IMR-90 (cell line): ENCODE measurements around the gene BCAS3.

Experiments used
- BHLHE40 ChIP-seq: fragments of 150-350 bp; IDR thresholded peaks from 2 replicates; pipeline ENCODE4 v1.6.1; 2016; ENCODE audit warnings: mild to moderate bottlenecking, low read depth, low read length
- CEBPB ChIP-seq: IDR thresholded peaks from 2 replicates; pipeline ENCODE4 v1.6.1; 2012; ENCODE audit warnings: low read depth, low read length, improper control_type of control experiment
- CHD1 ChIP-seq: IDR thresholded peaks from 2 replicates; pipeline ENCODE4 v1.6.1; 2012; ENCODE audit warnings: low read depth, low read length, improper control_type of control experiment
- CTCF ChIP-seq: conservative IDR thresholded peaks from 2 replicates; pipeline ENCODE4 v1.5.1; 2012; ENCODE audit warnings: mild to moderate bottlenecking, low read depth, low read length, improper control_type of control experiment
- FOS ChIP-seq: fragments of 150-350 bp; IDR thresholded peaks from 2 replicates; pipeline ENCODE4 v1.6.1; 2016; ENCODE audit warnings: low read depth, low read length
- MXI1 ChIP-seq: IDR thresholded peaks from 2 replicates; pipeline ENCODE4 v1.6.1; 2012; ENCODE audit warnings: low read depth, mild to moderate bottlenecking, low read length, moderate library complexity, borderline replicate concordance
- NFE2L2 ChIP-seq: fragments of 150-350 bp; IDR thresholded peaks from 2 replicates; pipeline ENCODE4 v1.6.1; 2016; ENCODE audit warnings: low read depth, mild to moderate bottlenecking, low read length
- POLR2A ChIP-seq: IDR thresholded peaks from 2 replicates; pipeline ENCODE4 v1.6.1; 2012; ENCODE audit warnings: mild to moderate bottlenecking, low read depth, low read length
- RAD21 ChIP-seq: IDR thresholded peaks from 2 replicates; pipeline ENCODE4 v1.6.1; 2012; ENCODE audit warnings: low read length, improper control_type of control experiment
- RFX5 ChIP-seq: IDR thresholded peaks from 2 replicates; pipeline ENCODE4 v1.8.0; 2012; ENCODE audit warnings: low read depth, mild to moderate bottlenecking, low read length, moderate library complexity
- SMC3 ChIP-seq: fragments of 150-350 bp; IDR thresholded peaks from 2 replicates; pipeline ENCODE4 v1.6.1; 2016; ENCODE audit warnings: low read depth, mild to moderate bottlenecking, antibody characterized with exemption, low read length, moderate library complexity
- USF2 ChIP-seq: fragments of 150-350 bp; IDR thresholded peaks from 2 replicates; pipeline ENCODE4 v1.6.1; 2017; ENCODE audit warnings: mild to moderate bottlenecking, antibody characterized with exemption, low read length, low read depth

GRCh38 chr17:60970741-60971140 lies 293.1 kb downstream of the BCAS3 start:
- TF ChIP-seq BHLHE40: no peak
- TF ChIP-seq CTCF: no peak
- TF ChIP-seq CEBPB: no peak
- TF ChIP-seq POLR2A: no peak
- no peak for TF ChIP-seq RFX5
- TF ChIP-seq MXI1: no peak
- no peak for TF ChIP-seq FOS
- no peak for TF ChIP-seq RAD21
- no peak for TF ChIP-seq USF2
- TF ChIP-seq NFE2L2: no peak
- no peak for TF ChIP-seq SMC3
- no peak for TF ChIP-seq CHD1
